Kidney (tissue), 14 donors: ENCODE results near the gene HAL. TPM values are rescaled to one million over a fixed set of nuclear protein-coding genes. Genes with fewer than 3 reads are reported as not detected.
A peak's percentile ranks its signal among the peaks of the same experiment; 100 is the strongest.

Experiments
- DNase-seq, 5 donors: peaks; one replicate each; pipeline ENCODE4 v3.0.0-alpha.2; 2013 to 2020
- FAIRE-seq: peaks from 2 replicates; lab custom pipeline; 2012; peaks lifted over from hg19 to GRCh38; lab: Jason Lieb, UNC
- H3K27ac ChIP-seq, 2 donors: one replicate each; pipeline ENCODE4 v1.7.0; 2013; ENCODE audit warnings: low read depth in 2 of 2, low read length in 2 of 2, inconsistent platforms in 1 of 2
- H3K27me3 ChIP-seq: one replicate; pipeline ENCODE4 v1.7.1; 2013; ENCODE audit warnings: low read length, inconsistent platforms; ENCODE audit not compliant: control insufficient read depth, insufficient read depth
- H3K36me3 ChIP-seq, 3 donors: one replicate each; pipeline versions ENCODE4 v1.7.0 to v1.7.1; 2013; ENCODE audit warnings: low read length in 3 of 3, control low read depth in 1 of 3, inconsistent platforms in 1 of 3; ENCODE audit not compliant: insufficient read depth in 3 of 3, control insufficient read depth in 2 of 3
- H3K4me1 ChIP-seq, 3 donors: one replicate each; pipeline versions ENCODE4 v1.7.0 to v1.7.1; 2013; ENCODE audit warnings: low read length in 3 of 3, inconsistent platforms in 1 of 3, low read depth in 1 of 3; ENCODE audit not compliant: control insufficient read depth in 2 of 3, insufficient read depth in 2 of 3
- H3K4me3 ChIP-seq, 3 donors: one replicate each; pipeline versions ENCODE4 v1.7.0 to v1.8.1; 2013; ENCODE audit warnings: low read length in 3 of 3, control low read depth in 1 of 3, inconsistent platforms in 1 of 3
- H3K9ac ChIP-seq, 3 donors: one replicate each; pipeline versions ENCODE4 v1.7.0 to v1.7.1; 2013; ENCODE audit warnings: low read length in 3 of 3, control low read depth in 1 of 3, inconsistent platforms in 1 of 3
- H3K9me3 ChIP-seq, 3 donors: one replicate each; pipeline versions ENCODE4 v1.7.0 to v1.7.1; 2013; ENCODE audit warnings: low read length in 3 of 3, control low read depth in 1 of 3, inconsistent platforms in 1 of 3; ENCODE audit not compliant: control insufficient read depth in 2 of 3, insufficient read depth in 1 of 3
- intact Hi-C: fragments of 100-400 bp; cut with DNase I; formaldehyde crosslinking; loops from one replicate; pipeline ENCODE4 v1.11.1; 2022
- polyA plus RNA-seq: library from polyadenylated mRNA; stranded (reverse); fragments of 350-450 nt; fragmentation: Illumina TruSeq; extraction: RNeasy Lipid Tissue Mini Kit (QIAGEN cat#74804); gene quantifications from one replicate; pipeline ENCODE4 v1.2.3, GENCODE V29; 2014; ENCODE audit warnings: low read depth, low replicate concordance; ENCODE audit not compliant: insufficient read depth
- total RNA-seq: library from RNA; stranded (reverse); fragmentation: NEBNext Ultra II Directional; extraction: Animal tissue kit (Norgen Biotek cat#: 25700); gene quantifications from one replicate; pipeline ENCODE4 v1.2.1, GENCODE V29; 2021
- TF ChIP-seq, protein P1 (sequence below): IDR thresholded peaks from 3 replicates; pipeline ENCODE4 v1.5.1; 2012; ENCODE audit warnings: mild to moderate bottlenecking, moderate library complexity, borderline replicate concordance; ENCODE audit not compliant: insufficient read depth; ENCODE audit errors: extremely low read depth
- donor health status: control.
- donor health status: control.
- donor health status: control.
- donor health status: control.
- donor health status: control.
- donor health status: DM: yes; HTN: yes; CAD: no.
- donor health status: Normal renal cell carcinoma (clear cell type).

Gene HAL
- total and polyA plus RNA-seq, 2 donors from 2014 or later: 0.88 TPM; not detected in 1

DNA sequence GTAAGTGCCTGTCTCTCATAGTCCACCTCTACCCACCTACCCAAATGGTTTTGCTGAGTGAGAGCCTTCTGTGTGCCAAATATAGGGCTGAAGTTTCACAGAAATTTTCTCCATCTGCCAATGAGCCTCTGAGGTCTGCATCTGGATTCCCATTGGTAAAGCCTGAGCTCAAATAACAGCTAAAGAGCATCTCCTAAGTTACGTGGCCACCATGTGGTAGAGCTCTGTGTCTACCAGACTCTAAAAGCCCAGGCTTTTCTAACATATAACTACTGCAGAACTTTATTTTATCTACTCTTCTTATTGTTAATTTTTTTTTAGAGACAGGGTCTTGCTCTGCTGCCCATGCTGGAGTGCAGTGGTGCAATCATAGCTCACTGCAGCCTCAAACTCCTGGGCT, 37.0 kb downstream of the HAL start:
- FAIRE-seq (no peak), DNase-seq (peak in 1 of 5 donors; percentile 14)
- no peaks in the 10 kb centered on the region for H3K9me3 ChIP-seq
- H3K9ac ChIP-seq: no peak overlapping the region
- intact Hi-C loops: no loop called here
- TF ChIP-seq, protein P1, sequence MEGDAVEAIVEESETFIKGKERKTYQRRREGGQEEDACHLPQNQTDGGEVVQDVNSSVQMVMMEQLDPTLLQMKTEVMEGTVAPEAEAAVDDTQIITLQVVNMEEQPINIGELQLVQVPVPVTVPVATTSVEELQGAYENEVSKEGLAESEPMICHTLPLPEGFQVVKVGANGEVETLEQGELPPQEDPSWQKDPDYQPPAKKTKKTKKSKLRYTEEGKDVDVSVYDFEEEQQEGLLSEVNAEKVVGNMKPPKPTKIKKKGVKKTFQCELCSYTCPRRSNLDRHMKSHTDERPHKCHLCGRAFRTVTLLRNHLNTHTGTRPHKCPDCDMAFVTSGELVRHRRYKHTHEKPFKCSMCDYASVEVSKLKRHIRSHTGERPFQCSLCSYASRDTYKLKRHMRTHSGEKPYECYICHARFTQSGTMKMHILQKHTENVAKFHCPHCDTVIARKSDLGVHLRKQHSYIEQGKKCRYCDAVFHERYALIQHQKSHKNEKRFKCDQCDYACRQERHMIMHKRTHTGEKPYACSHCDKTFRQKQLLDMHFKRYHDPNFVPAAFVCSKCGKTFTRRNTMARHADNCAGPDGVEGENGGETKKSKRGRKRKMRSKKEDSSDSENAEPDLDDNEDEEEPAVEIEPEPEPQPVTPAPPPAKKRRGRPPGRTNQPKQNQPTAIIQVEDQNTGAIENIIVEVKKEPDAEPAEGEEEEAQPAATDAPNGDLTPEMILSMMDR: no peak
- no peak overlapping the region for H3K4me3 ChIP-seq
- H3K27ac ChIP-seq: no peak overlapping the region
- H3K36me3 ChIP-seq: no peaks in the 10 kb centered on the region
- no peaks in the 10 kb centered on the region for H3K27me3 ChIP-seq
- H3K4me1 ChIP-seq: no peaks in the 10 kb centered on the region

DNA sequence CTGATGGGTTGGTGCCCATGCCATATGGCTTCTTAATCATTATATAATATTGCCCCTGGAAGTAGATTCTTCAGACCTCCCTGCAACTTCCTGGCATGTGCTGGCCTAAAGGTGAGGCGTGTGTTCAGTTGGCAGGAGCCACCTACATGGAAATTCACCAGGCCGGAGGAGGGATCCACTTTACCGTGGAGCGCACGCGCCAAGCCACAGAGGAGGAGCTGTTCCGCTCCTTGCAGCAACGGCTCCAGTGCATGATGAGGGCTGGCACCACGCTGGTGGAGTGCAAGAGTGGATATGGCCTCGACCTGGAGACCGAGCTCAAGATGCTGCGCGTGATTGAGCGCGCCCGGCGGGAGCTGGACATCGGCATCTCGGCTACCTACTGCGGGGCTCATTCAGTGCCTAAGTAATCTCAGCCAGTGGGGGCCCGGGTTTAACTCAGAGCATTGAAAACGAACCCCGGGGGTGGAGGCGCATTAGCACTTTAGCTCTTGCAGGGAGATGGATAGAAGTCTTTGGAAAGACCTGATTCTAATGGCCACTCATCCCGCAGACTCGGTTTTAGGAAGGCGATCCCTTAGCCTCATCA, 39.5 kb downstream of the HAL start:
- no peaks in the 10 kb centered on the region for H3K4me1 ChIP-seq
- no peak overlapping the region for H3K4me3 ChIP-seq
- TF ChIP-seq, protein P1: no peak
- DNase-seq (no peak), FAIRE-seq (no peak)
- no peaks in the 10 kb centered on the region for H3K36me3 ChIP-seq
- H3K27me3 ChIP-seq: no peaks in the 10 kb centered on the region
- no peak overlapping the region for H3K9ac ChIP-seq
- H3K9me3 ChIP-seq: no peaks in the 10 kb centered on the region
- no peak overlapping the region for H3K27ac ChIP-seq
- intact Hi-C loops: no loop called here

DNA sequence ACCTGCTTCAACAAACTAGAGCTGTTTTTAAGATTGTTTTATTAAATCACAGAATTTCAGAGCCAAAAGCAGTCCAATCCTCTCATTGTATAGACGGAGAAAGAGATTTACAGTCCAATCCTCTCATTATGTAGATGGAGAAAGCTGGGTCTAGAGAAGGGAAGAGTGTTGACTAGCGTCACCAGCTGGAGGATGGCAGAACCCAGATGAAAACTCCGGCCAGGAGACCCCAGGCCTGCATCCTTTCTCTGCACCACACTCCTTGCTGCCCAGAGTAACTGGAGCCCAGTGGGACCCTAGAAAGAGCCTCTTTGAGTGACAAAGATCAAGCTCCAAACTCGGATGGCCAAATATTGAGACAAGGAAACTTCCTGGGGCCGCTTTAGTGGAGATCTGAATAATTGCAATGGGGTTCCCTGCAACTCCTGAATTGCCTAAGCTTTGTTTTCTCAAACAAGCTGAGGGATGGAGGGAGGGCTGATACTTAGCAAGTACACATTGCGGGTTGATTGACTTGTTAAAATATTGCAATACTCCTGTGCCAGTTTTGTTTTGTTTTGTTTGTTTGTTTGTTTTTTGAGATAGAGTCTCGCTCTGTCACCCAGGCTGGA, 40.5 kb downstream of the HAL start:
- Histone ChIP-seq H3K4me3 (no peak overlapping the region), H3K9ac (no peak overlapping the region), H3K27ac (no peak overlapping the region), H3K36me3 (no peaks in the 10 kb centered on the region), H3K4me1 (no peaks in the 10 kb centered on the region), H3K27me3 (no peaks in the 10 kb centered on the region), H3K9me3 (no peaks in the 10 kb centered on the region)
- intact Hi-C loops: no loop called here
- FAIRE-seq (no peak), DNase-seq (no peak)
- TF ChIP-seq, protein P1: no peak

DNA sequence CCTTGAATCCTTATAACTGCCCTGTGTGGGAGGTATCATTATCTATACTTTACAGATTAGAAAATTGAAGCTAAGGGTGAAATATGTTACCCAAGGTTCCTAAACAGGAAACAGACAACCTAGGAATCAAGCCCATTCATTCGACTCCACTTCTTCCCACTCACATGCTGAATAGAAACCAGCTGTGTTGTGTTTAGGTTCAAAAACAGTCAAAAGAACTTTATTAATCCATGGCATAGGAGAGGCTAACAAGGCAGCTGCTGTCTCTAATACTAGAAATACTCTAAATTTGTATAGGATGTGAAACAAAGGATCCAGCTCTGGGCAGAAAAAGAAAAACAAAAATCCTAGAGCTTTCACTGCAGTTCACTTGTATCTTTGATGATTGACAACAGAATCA, 43.1 kb downstream of the HAL start:
- DNase-seq: no peak
- FAIRE-seq: no peak

More for the DNA sequence above, 43.1 kb downstream of the HAL start:
- TF ChIP-seq, protein P1: no peak
- no peaks in the 10 kb centered on the region for H3K36me3 ChIP-seq
- intact Hi-C loops: no loop called here
- H3K4me3 ChIP-seq: no peak overlapping the region
- no peak overlapping the region for H3K9ac ChIP-seq
- H3K4me1 ChIP-seq: no peaks in the 10 kb centered on the region
- no peaks in the 10 kb centered on the region for H3K9me3 ChIP-seq
- no peak overlapping the region for H3K27ac ChIP-seq
- H3K27me3 ChIP-seq: no peaks in the 10 kb centered on the region
